Right lobe of liver (tissue), 6 donors: ENCODE measurements around the gene PXMP4. TPM values are rescaled to one million over a fixed set of nuclear protein-coding genes. Genes with fewer than 3 reads are reported as not detected.
A peak's percentile ranks its signal among the peaks of the same experiment; 100 is the strongest.

Experiments used
- ATAC-seq, 4 donors: fragments of 200-7000 bp; cut with Tn5 transposase; one replicate each; pipeline ENCODE4 v1.9.1; 2020; ENCODE audit warnings: mild to moderate bottlenecking in 4 of 4, moderate library complexity in 4 of 4
- DNase-seq, 3 donors: peaks; one replicate each; pipeline ENCODE4 v3.0.0-alpha.2; 2020
- H3K27ac ChIP-seq, 3 donors: fragments of 200-600 bp; one replicate each; pipeline ENCODE4 v1.8.0; 2022
- H3K27me3 ChIP-seq, 2 donors: fragments of 200-600 bp; one replicate each; pipeline ENCODE4 v1.8.0; 2022
- H3K36me3 ChIP-seq, 4 donors: fragments of 200-600 bp; sonication (generic) in 1 of 4; one replicate each; pipeline versions ENCODE4 v1.5.1 to v1.8.0; 2017 to 2022; ENCODE audit warnings: control low read depth in 1 of 4
- H3K4me1 ChIP-seq, 4 donors: fragments of 200-600 bp; sonication (generic) in 1 of 4; one replicate each; pipeline versions ENCODE4 v1.5.1 to v1.8.0; 2017 to 2022; ENCODE audit warnings: control low read depth in 1 of 4
- H3K4me3 ChIP-seq, 3 donors: fragments of 200-600 bp; one replicate each; pipeline ENCODE4 v1.8.0; 2022
- H3K9me3 ChIP-seq, 4 donors: fragments of 200-600 bp; sonication (generic) in 1 of 4; one replicate each; pipeline versions ENCODE4 v1.5.1 to v1.8.0; 2017 to 2022; ENCODE audit warnings: control low read depth in 1 of 4
- CTCF ChIP-seq, 4 donors: fragments of 200-600 bp in 3 of 4; fragments of 450-650 bp in 1 of 4; IDR thresholded peaks; one replicate each; pipeline versions ENCODE4 v1.5.1 to v1.8.0; 2016 to 2022; ENCODE audit warnings: antibody characterized with exemption in 4 of 4, mild to moderate bottlenecking in 2 of 4
- POLR2A ChIP-seq: fragments of 450-650 bp; IDR thresholded peaks from one replicate; pipeline ENCODE4 v1.6.1; 2017; ENCODE audit warnings: antibody characterized with exemption, mild to moderate bottlenecking
- WGBS: methylation state at CpG from one replicate; pipeline ENCODE4 v1.1.6; 2018; ENCODE audit warnings: low coverage, low lambda C conversion rate; ENCODE audit not compliant: insufficient coverage; ENCODE audit errors: missing lambda C conversion rate; 5-methylcytosine and 5-hydroxymethylcytosine counted together
- intact Hi-C, 2 donors: fragments of 100-400 bp; cut with DNase I; formaldehyde crosslinking; loops; one replicate each; pipeline versions ENCODE4 v1.11.2 to v1.14.1; 2022
- total RNA-seq, 6 experiments: library from RNA; depleted of rRNA in 2 of 6; stranded (reverse); fragments of >200 nt in 2 of 6; fragmentation: NEBNext Ultra II Directional in 3 of 6; extraction: Animal tissue kit (Norgen Biotek cat#: 25700) in 3 of 6; gene quantifications; one replicate each; pipeline versions ENCODE4 v1.1.0 to v1.2.4, GENCODE V29; 2016 to 2023
- donor health status: DM: no; HTN: yes; CAD: no.
- donor health status: DM: no; HTN: no; CAD: no.
- donor health status: DM: no; HTN: no; CAD: no.
- donor health status: DM: no; HTN: yes; CAD: no.
- donor health status: DM: no; HTN: yes; CAD: no.

PXMP4 gene
- total RNA-seq, 6 experiments from 2014 or later: 5.5 to 17.8 (median 12.9) TPM

DNA sequence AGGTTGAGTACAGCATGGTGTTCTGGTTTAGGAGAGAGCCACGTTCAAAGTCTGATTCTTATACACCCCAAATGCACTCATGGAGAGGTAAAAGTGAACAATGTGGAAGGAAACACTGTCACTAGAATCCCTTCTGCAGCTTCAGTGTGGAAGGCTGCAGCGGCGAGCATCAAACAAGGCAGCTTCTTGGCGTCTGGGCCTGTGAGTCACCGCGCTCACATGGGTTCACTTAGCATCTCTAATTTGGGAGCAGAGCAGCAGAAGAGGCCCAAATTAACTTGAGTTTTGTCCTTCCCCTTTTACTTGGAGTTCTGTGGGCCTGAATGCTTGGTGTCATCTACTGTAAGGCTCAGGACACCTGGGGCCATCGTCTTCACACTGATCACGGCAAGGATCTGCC, 23.0 kb downstream of the PXMP4 start:
- intact Hi-C loops: no loop called here
- H3K27me3 ChIP-seq: no peaks in the 10 kb centered on the region
- WGBS: 72% methylated on average over 2 of the region's 8 CpGs
- no peaks in the 10 kb centered on the region for H3K9me3 ChIP-seq
- H3K36me3 ChIP-seq: no peaks in the 10 kb centered on the region
- TF ChIP-seq POLR2A (no peak), CTCF (IDR thresholded peaks at IDR 0.05) (no peak)
- peaks cover 0 to 4% (median 0%) of the 10 kb centered on the region in 4 donors for H3K4me1 ChIP-seq
- DNase-seq: no peak
- ATAC-seq: no peak
- H3K27ac ChIP-seq: no peak overlapping the region
- H3K4me3 ChIP-seq: no peak overlapping the region

DNA sequence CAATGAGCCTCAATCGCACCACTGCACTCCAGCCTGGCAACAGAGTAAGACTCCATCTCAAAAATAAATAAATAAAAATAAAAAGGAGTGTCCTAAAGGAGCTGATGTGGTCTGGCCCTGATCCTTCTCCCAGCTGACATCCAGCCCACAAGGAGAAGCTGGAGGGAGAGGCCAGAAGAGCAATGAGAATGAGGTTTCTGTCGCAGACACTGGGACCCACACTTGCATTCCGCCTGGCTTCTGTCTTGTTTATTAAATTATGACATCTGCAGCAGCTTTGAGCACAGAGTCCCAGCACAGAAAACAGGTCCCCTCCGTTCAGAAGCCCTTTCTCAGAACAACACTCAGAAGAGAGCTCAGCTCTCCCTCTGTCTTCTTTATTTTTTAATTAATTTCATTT, 23.7 kb downstream of the PXMP4 start:
- H3K4me3 ChIP-seq: no peak overlapping the region
- DNase-seq (no peak), ATAC-seq (no peak)
- no peaks in the 10 kb centered on the region for H3K36me3 ChIP-seq
- H3K27ac ChIP-seq: no peak overlapping the region
- WGBS: 100% methylated on average over 4 of the region's 4 CpGs
- no peaks in the 10 kb centered on the region for H3K9me3 ChIP-seq
- TF ChIP-seq POLR2A (no peak), CTCF (IDR thresholded peaks at IDR 0.05) (no peak)
- H3K4me1 ChIP-seq: no peaks in the 10 kb centered on the region
- intact Hi-C loops: no loop called here
- no peaks in the 10 kb centered on the region for H3K27me3 ChIP-seq

- no peaks in the 10 kb centered on the region for H3K27me3 ChIP-seq
- no peak for TF ChIP-seq POLR2A
- TF ChIP-seq CTCF (IDR thresholded peaks at IDR 0.05): no peak
- 75% methylated on average over 4 of the region's 6 CpGs for WGBS
- intact Hi-C loops: no loop called here
- H3K36me3 ChIP-seq: no peaks in the 10 kb centered on the region
- H3K9me3 ChIP-seq: no peaks in the 10 kb centered on the region
- no peak for DNase-seq
- no peak overlapping the region for H3K4me3 ChIP-seq
- no peak overlapping the region for H3K27ac ChIP-seq
- no peaks in the 10 kb centered on the region for H3K4me1 ChIP-seq
- ATAC-seq: no peak
Measured at GRCh38 chr20:33694639-33695012, 25.5 kb downstream of the PXMP4 start.

DNA sequence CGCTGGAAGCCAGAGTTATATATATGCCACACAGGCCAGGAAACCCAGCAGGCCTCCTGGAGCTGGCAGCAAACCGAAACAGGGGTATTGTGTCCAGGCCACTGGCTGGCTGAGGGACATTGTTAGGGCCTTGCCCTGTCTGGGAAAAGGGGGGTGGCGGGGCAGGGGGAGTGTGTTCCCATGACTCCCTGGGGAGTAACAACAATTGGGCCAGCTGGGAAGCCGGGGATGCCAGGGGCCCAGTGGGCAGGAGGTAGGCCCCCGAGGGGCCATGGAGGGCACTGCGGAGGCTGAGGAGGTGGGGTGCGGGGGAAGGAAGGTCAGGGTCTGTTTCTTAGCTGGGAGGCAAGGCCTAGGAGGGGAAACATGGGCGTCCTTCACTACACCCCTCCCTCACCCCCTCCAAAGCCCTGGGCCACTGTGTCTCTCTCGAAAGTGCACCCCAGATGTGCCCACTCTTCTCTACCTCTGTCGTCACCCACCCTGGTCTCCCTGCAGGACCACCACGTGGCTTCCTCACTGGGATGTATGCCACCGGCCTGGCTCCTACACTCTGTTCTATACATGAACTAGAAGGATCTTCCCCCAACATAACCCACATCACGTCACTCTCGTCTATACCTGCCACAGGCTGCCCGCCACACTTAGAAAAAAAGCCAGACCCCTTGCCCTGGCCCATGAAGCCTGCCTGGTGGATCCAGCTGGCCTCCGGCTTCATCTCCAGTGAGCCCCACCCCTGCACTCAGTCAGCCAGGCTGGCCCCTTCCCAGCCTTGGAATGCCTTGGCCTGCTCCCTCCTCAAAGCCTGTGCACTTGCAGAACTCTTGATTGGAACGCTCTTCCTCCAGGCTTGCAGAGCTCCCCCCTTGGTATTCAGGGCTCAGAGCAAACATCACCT, 26.1 kb downstream of the PXMP4 start:
- 90% methylated on average over 4 of the region's 17 CpGs for WGBS
- no peaks in the 10 kb centered on the region for H3K36me3 ChIP-seq
- no peak overlapping the region for H3K4me3 ChIP-seq
- H3K4me1 ChIP-seq: no peaks in the 10 kb centered on the region
- H3K9me3 ChIP-seq: no peaks in the 10 kb centered on the region
- H3K27ac ChIP-seq: no peak overlapping the region
- intact Hi-C loops: no loop called here
- no peak for DNase-seq
- no peaks in the 10 kb centered on the region for H3K27me3 ChIP-seq
- TF ChIP-seq POLR2A: no peak
- TF ChIP-seq CTCF (IDR thresholded peaks at IDR 0.05): no peak
- ATAC-seq: peak in 2 of 4 donors; percentile 14 to 27
